ENCODE results near the gene EBF3.
A peak's percentile ranks its signal among the peaks of the same experiment; 100 is the strongest.

Gene EBF3, protein sequence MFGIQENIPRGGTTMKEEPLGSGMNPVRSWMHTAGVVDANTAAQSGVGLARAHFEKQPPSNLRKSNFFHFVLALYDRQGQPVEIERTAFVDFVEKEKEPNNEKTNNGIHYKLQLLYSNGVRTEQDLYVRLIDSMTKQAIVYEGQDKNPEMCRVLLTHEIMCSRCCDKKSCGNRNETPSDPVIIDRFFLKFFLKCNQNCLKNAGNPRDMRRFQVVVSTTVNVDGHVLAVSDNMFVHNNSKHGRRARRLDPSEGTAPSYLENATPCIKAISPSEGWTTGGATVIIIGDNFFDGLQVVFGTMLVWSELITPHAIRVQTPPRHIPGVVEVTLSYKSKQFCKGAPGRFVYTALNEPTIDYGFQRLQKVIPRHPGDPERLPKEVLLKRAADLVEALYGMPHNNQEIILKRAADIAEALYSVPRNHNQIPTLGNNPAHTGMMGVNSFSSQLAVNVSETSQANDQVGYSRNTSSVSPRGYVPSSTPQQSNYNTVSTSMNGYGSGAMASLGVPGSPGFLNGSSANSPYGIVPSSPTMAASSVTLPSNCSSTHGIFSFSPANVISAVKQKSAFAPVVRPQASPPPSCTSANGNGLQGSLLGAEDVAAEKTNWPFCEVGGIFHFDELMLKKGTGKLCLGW

DNA sequence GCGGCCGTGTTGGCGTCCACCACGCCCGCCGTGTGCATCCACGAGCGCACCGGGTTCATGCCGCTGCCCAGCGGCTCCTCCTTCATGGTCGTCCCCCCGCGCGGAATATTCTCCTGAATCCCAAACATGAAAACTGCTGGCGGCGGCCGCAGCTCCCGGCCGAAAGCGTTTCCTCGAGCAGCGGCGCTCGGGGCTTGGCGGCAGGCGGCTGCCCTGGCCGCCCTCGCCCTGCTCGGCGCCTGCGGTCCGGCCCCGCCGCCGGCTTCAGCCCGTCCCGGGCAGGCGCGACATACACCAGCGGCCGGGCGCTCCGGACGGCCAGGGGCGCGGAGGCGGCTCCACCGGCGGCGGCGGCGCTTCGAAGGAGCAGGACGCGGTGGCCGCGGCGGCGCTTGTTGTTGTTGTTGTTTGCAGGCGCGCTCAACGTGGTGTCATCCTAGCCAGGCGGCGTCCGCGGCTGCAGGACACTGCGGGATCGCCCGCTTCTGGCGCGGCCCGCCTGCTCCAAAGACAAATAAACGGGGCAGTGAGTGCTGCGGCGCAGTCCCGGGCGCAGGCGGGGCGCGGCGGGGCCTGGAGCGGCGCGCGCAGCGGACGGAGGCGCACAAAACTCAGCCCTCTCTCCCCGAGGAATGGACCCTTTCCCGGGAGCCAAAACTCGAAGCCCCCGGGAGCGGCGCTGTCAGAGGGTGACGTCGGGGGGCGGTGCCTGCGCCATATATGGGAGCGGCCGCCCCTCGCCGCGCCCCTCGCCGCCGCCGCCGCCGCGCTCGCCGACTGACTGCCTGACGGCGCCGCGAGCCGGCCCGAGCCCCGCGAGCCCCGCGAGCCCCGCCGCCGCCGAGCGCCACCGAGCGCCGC, at the start of gene EBF3:
TSS of gene EBF3 (minus strand) at position 634 of the 861 bp plus-strand sequence. CDS start at position 128, 506 bp downstream.
- peak; percentile 17 for DNase-seq (ENCODE audit: low read depth)

DNA sequence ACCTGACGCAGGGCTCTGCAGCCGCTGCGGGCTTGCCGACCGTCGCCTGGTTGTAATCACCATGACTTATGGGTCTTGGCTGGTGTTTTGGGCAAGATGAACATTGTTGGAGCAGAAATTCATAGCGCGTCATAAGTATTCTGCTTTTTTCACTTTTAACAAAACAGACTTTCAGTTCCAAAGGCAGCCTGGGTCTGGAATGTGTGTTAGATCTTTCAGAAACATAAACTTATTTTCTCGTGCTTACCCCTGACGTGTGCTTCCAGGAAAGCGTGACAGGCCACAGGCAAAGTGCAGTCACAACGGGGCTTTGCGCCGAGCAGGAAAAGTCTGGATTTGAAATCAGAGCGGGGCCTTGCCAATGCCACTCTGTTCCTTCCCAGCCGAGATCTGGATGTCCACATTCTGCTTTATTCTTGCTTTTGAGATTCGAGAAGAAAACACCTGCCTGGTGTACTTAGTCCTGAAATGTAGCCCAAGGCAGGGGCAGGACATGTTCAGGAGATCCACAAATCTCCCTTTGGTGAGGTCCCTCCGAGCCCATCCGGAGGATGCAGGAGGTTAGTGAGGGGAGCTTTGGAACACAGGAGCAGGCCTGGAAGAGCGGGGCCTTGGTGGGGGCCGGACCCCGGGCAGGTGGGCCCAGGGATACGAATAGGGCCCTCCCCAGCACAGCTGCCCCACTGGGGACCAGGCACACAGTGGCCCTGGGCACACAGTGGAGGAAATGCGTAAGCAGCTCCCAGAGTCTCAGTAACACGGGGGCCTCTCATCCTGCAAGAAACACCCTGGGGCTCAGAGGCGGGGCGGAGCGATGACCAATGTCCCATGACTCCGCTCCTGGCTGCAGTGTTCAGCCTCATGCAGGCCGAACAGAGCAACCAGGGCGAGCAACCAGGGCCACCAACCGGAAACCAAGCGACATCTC, 49.5 kb upstream of the EBF3 start:
- no peak for DNase-seq (ENCODE audit: low read depth)

DNA sequence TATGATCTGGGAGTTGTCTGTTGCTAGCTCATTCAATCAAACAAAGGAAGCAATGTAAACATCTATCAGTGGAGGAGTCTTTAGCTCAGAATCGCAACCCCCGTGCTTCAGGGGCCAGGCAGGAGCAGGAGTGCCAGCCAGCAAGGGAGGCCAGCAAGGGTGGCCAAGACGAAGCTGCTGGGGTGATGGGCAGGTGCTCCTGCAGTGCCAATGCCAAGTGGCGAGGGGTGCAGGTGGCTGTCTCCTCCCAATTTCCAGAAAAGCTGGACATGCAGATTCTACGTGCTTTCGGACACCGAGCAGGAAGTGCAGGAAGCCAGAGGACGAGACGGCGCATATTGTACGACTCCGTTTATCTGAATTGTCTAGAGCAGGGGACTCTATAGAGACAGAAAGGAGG, 48.1 kb upstream of the EBF3 start:
- DNase-seq (ENCODE audit: low read depth): no peak

DNA sequence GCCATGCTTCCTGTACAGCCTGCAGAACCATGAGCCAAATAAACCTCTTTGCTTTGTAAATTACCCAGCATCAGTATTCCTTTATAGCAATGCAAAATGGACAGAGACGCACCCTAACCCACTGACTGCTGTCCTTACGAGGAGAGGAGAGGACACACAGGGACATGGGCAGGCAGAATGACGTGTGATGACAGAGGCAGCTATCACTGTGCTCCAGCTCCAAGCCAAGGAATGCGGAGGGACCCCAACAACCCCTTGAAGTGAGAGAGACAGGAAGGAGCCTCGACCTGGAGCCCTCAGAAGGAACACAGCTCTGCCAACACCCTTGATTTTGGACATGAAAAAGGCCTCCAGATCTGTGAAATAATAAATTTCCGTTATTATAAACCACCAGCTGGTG, 46.6 kb upstream of the EBF3 start:
- no peak for DNase-seq (ENCODE audit: low read depth)

DNA sequence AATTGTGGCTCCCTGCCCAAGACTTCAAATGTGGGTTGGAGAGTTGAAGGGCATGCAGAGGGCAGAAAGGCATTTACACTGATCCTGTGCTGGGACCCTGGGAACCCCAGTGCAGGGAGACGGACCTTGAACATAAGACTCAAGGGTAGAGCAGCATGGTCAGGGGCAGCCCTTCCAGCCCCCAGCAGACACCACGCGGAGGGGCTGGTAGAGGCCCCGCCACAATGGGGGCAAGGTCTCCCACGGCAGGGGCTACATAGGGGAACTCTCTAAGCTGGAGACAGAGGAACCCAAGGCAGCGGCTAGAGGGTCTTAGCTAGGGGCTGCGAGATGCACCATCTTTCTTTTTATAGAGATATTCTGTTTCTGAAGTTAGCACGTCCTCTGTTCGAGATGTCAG, 45.2 kb upstream of the EBF3 start:
- DNase-seq (ENCODE audit: low read depth): no peak

DNA sequence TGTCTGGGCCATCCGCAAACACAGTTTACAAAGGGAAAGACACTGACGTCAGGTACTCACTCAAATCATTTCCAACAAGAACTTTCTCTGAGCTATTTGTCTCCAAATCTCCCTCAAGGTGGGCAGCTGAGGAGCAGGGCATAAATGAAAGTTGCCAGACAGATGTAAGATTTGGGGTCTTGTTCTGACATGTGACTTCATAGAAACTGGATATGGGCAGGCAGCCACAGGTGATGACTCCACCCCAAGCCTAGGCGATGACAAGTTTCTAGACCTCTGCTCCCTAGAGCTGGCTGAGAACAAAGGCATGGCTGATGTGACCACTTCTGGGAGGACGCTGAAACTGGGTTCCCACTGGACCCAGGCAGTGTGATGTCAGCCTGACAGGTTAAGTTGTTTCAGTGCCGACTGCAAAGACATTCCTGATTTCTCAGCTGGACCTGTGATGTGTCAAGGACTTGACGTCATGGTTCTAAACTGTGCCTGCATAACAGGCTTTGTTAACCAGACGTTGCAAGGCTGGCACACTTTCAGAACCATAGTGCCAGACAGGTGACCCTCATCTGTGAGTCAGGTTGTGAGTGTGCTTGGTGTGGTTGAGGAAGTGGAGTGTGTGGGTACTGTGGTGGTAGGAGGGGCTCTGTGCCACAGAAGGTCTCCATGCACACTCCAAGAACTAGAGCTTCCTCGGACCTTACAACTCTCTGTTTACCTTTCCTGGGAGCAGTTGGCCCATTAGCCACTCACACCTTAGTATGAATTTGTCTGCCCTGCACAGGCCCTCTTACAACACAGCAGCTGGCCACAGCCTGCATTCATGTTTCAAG, 39.9 kb upstream of the EBF3 start:
- DNase-seq (ENCODE audit: low read depth): no peak

DNA sequence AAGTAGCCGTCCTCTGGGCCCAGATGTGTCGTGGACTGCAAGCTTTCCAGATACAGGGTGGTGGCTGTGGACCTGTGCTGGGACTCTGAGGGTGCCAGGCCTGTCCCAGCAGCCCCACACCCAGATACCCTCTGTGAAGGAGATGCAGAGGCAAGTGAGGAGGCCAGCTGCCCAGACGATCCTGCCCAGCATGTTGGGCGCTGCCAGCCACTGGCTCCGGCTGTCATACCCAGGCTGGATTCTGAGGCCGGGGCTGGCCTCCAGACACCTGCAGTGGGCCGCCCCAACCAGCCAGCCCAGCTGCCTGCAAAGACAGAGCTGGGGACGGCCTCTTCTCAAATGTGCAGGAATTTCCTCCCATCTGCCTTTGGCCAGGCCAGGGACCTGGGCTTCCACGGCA, 39.1 kb upstream of the EBF3 start:
- no peak for DNase-seq (ENCODE audit: low read depth)

DNA sequence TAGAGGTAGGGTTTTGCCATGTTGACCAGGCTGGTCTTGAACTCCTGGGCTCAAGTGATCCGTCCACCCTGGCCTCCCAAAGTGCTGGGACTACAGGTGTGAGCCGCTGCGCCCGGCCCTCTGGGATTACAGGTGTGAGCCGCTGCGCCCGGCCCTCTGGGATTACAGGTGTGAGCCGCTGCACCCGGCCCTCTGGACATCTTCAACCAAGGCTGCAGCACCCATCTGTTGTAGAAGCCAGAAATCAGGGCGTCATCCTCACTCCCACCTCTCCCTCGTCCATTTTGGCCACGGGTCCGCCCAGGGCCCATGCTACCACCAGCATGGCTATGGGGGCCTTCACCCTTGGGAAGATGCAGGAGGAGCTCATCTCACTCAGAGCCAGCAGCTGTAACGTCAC, 38.5 kb upstream of the EBF3 start:
- DNase-seq (ENCODE audit: low read depth): no peak

DNA sequence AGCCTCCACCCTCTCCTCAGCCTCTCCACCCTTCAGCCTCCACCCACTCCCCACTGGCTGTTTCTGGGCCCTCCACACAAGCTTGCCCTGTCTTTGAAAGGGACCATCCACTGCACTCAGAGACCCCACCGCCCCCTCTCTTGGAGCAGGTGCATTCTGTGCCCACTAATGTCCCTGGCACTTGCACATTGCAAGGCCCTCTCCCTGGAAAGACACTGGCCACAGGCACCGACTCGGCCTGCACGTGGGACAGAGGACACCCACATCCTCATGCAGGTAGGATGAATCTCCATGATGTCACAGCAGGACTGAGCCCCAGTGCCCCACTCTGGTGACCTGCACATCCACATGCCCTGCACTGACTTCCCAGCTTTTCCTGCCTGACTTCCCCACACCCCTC, 36.8 kb upstream of the EBF3 start:
- no peak for DNase-seq (ENCODE audit: low read depth)

DNA sequence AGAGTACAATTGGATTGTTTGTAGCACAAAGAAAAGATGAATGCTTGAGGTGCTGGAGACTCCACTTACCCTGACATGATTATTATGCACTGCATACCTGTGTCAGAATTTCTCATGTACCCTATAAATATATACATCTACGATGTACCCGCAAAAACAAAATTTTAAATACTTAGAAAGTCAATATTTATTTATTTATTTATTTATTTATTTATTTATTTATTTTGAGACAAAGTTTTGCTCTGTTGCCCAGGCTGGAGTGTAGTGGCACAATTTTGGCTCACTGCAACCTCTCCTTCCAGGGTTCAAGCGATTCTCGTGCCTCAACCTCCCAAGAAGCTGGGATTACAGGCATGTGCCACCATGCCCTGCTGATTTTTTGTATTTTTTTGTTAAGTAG, 35.1 kb upstream of the EBF3 start:
- no peak for DNase-seq (ENCODE audit: low read depth)

DNA sequence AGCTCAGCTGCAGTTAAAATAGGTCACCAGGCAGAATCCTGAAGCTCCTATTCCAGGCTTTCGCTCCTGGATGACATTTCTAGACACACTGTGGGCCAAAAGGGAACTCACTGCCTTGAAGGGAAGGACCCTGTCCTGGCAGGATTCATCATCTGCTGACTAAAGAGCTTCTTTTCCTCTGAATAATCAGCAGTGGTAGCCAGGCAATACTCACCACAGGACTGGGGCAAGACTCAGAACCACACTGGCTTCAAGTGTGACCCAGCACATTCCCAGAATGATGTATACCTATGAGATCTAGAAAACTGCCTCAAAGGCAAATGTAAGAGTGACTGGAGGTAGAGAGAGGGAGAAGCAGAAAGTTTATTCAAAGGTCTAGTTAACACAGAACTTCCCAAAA, 29.5 kb upstream of the EBF3 start:
- DNase-seq (ENCODE audit: low read depth): no peak

DNA sequence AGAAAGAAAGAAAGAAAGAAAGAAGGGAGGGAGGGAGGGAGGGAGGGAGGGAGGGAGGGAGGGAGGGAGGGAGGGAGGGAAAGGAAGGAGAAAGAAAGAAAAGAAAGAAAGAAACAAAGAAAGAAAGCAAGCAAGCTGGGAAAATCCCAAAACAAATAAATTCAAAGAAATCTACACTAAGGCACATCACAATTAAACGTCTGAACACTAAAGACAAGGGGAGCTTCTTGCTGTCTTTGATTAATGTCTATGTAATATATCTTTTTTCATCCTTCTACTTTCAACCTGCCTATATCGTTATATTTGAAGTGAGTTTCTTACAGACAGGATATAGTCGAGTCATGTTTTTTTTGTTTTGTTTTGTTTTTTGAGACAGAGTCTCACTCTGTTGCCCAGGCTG, 28.3 kb upstream of the EBF3 start:
- DNase-seq (ENCODE audit: low read depth): no peak

DNA sequence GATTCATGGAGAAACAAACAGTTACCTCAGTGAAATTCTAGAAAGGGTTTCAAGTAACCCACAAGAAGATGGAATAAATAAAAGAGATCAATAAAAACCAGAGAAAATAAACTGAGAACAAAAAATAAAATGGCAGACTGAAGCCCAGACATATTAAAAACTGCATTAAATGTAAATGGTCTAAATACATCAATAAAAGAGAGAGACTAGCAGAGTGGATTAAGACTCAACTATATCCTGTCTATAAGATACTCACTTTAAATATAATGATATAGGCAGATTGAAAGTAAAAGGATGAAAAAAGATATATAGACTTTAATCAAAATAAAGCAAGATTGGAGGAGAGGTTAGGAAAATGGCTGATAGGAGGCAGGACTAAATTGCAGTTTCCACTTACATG, 18.8 kb upstream of the EBF3 start:
- DNase-seq (ENCODE audit: low read depth): no peak

DNA sequence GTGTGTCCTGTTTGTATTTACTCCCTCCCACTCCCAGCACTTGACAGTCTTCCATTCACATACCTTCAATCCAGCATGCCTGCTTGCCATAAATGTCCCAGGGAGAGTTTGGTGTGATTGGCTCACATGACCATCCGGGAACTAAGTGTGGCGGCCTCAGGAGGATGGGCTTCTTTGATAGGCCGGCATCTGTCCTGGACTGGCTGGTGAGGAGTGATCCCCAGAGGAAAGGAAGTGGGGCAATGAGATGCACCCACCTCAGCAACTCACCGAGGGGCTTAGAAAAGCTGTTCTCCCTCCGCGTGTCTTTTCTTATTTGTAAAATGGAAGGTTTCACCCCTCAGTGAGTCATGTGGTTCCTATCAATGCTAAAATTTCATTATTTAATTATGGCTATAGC, 14.9 kb upstream of the EBF3 start:
- no peak for DNase-seq (ENCODE audit: low read depth)

DNA sequence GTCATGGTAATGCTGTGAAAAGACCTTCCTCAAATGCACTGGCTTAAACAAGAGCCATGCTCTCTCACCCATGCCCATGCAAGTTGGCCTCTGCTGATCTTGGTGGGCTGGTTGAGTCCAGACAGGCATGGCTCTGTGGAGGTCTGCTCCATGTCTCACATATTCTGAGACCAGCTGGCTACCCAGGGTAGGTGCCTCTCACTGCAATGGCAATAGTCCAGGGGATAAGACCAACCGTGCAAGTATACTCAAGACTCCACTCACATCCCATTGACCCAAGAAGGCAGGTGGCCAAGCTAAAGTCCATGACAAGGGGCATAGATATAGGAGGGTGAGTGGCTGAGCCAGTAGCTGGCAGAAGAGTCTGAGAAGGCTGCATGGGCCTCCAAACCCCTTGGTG, 14.2 kb upstream of the EBF3 start:
- no peak for DNase-seq (ENCODE audit: low read depth)

DNA sequence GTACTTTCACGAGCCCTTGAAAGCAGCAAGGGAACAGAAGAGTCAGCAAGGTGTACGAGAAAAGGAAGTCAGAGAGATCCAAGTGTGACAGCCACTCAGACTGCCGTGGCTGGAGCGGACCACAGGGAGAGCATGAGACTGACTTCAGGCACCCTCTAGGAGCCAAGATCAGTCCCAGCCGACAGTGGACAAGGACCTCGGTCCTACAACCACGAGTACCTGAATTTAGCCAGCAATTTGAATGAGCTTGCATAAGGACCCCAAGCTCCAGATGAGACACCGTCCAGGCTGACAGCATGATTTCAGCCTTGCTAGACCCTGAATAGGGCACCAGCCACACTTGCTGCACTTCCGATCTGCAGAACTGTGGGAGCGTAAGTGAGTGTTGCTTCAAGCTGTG, 13.7 kb upstream of the EBF3 start:
- DNase-seq (ENCODE audit: low read depth): no peak

DNA sequence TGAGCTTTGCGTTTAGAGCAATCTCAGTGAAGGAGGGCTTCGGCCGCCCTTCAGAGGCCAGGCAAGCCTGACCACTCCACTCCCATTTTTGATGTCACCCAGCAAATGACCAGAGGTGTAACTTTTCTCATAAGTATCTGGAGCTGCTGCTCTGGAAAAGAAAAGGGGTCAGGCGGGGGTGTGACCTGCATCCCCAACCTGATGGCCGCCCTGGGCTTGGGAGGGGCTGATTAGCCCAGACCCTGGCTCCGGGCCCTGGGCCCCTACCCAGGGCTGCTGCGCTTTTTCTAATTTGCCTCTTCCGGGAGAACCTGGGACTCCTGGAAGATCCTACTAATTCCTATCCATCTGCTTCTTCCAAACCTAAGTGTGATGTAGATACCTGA, 9.6 kb upstream of the EBF3 start:
- DNase-seq (ENCODE audit: low read depth): no peak

DNA sequence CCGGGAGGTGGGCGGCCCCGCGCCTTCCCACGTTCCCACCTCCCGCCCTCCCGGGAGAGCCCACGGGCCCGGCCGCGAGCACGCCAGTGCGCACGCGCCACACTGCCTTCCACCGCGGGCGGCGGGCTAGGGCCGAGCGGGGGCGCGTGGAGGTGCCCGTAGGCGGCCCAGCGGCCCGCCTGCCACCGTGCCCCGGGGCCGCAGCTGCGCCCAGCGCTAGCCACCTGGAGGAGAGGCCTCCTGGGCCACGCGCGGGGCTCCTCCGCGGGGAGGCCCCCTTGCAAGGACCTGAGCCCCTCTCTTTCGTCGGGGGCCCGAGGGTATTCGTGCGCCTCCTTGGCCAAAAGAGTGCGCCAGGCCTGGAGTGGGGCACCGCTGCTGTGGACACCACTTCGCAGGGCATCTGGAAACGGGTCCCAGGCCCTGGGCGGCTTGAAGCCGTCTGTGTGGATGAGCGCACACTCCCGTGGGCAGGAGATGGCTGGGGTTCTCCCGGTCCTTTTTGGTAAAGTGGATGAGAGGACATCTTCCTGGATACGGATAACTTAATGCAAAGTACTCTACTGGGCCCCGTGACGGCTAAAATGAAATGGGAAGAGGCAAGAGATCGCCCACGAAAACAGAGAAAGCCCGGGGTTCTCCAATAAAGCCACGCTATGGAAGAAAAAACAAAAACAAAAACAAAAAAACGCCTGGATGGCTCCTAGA, 9.0 kb upstream of the EBF3 start:
- DNase-seq (ENCODE audit: low read depth): no peak

DNA sequence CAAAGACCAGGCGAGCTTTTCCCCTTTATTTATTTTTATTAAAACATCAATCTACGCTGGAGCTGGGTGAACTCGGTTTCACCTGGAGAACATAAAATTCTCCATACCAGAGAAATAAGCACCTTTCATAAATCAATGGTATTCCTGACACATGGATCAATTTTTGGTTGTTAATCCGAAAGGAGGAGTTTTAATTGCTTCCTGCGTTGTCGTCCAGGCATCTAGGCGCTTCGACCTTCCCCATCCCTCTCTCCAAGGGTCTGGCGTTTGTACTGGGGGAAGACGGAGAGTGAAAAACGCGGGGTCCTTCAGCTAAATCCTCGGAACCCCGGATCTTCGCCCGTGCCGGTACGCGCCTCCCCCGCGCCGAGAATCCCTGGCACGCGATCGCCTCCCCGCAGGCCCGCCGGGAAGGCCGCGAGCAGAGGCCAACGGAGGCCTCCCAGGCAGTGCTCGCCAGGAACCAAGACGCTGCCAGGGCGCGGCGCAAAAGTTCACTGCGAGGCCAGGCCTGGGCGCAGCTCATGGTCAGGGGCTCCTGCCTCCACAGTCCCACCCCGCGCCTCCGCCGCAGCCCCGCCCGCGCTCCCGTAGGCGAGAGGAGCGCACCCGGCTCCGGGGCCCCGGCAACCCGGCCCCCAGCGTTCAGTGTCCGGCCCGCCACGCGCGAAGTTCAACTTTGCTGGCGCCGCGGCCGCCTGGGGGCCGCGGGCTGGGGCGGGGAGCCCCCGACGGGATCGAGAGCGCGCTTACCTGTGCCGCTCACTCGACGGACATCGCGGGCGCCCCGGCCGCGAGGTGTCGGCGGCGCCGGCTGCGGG, 8.3 kb upstream of the EBF3 start:
- DNase-seq (ENCODE audit: low read depth): no peak

Data from activated T-helper 1 cell treated with Interleukin-2 at 50 U/mL for 16 hours (primary cell).